Testis (tissue), 2 donors: Measurements from ENCODE around the gene BRS3.

Experiments
- CTCF ChIP-seq, 3 experiments: fragments of 450-650 bp in 2 of 3; fragments of 200-600 bp in 1 of 3; sonication (generic) in 1 of 3; IDR thresholded peaks; one replicate each; pipeline ENCODE4 v1.5.1; 2016 to 2019; ENCODE audit warnings: antibody characterized with exemption in 3 of 3, mild to moderate bottlenecking in 2 of 3, moderate library complexity in 1 of 3
- POLR2A ChIP-seq: fragments of 450-650 bp; IDR thresholded peaks from one replicate; pipeline ENCODE4 v1.6.1; 2017; ENCODE audit warnings: antibody characterized with exemption, mild to moderate bottlenecking, moderate library complexity

GRCh38 chrX:136480383-136480782 is 7.4 kb upstream of the BRS3 start:
- TF ChIP-seq CTCF (IDR thresholded peaks at IDR 0.05) (no peak), POLR2A (no peak)
